GM20000 (cell line): ENCODE measurements around the gene DPCD.

Source experiments
- DNase-seq: peaks from one replicate; pipeline ENCODE4 v3.0.0; 2012; ENCODE audit warnings: low spot score
- TF ChIP-seq, protein P1 (sequence below): IDR thresholded peaks from 2 replicates; pipeline ENCODE4 v1.5.1; 2012; ENCODE audit warnings: mild to moderate bottlenecking, control low read depth; ENCODE audit errors: extremely low read depth, missing control alignments

The DPCD gene

GRCh38 chr10:101572785-101573184 is 15.3 kb upstream of the DPCD start:
- TF ChIP-seq, protein P1, sequence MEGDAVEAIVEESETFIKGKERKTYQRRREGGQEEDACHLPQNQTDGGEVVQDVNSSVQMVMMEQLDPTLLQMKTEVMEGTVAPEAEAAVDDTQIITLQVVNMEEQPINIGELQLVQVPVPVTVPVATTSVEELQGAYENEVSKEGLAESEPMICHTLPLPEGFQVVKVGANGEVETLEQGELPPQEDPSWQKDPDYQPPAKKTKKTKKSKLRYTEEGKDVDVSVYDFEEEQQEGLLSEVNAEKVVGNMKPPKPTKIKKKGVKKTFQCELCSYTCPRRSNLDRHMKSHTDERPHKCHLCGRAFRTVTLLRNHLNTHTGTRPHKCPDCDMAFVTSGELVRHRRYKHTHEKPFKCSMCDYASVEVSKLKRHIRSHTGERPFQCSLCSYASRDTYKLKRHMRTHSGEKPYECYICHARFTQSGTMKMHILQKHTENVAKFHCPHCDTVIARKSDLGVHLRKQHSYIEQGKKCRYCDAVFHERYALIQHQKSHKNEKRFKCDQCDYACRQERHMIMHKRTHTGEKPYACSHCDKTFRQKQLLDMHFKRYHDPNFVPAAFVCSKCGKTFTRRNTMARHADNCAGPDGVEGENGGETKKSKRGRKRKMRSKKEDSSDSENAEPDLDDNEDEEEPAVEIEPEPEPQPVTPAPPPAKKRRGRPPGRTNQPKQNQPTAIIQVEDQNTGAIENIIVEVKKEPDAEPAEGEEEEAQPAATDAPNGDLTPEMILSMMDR = no peak
- DNase-seq = no peak

GRCh38 chr10:101573885-101574753 is 14.0 kb upstream of the DPCD start:
- no peak for DNase-seq
- TF ChIP-seq, protein P1 = no peak

GRCh38 chr10:101575091-101575490 is 13.0 kb upstream of the DPCD start:
- TF ChIP-seq, protein P1 = no peak

GRCh38 chr10:101575580-101576210 is 12.4 kb upstream of the DPCD start:
- TF ChIP-seq, protein P1 = no peak
- no peak for DNase-seq

More at GRCh38 chr10:101575091-101575490, 13.0 kb upstream of the DPCD start:
- DNase-seq = no peak

- TF ChIP-seq, protein P1 = no peak
- DNase-seq = no peak
Observed at GRCh38 chr10:101576211-101576863, 11.8 kb upstream of the DPCD start.

- no peak for DNase-seq
- TF ChIP-seq, protein P1 = no peak
Observed at GRCh38 chr10:101577121-101577871, 10.8 kb upstream of the DPCD start.

DNA sequence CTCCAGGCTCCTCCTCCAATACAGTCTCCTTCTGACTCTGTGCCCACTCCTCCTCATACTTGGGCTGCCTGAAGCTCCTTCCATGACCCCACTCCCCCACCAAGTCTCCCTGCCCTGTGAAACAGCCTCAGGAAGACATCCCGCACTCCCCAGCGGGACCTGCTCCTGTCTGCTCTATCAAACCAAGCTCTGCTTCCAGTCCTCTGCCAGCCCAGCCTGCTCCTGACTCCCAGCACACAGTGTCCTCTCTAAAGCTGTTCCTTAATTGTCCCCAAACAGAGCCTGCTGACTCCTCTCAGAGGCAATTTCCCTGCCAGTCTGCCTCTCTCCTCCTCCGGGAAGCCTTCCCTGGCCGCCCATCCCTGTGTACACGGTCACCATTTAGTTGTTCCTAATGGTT is 9.9 kb upstream of the DPCD start:
- DNase-seq = no peak
- TF ChIP-seq, protein P1 = no peak
